ENCODE data around the gene CHMP4A. TPM values are rescaled to one million over a fixed set of nuclear protein-coding genes. Genes with fewer than 3 reads are reported as not detected.
A peak's percentile ranks its signal among the peaks of the same experiment; 100 is the strongest.

Gene CHMP4A
- total and polyA plus RNA-seq, 2 donors, result 22.5 to 111 TPM

DNA sequence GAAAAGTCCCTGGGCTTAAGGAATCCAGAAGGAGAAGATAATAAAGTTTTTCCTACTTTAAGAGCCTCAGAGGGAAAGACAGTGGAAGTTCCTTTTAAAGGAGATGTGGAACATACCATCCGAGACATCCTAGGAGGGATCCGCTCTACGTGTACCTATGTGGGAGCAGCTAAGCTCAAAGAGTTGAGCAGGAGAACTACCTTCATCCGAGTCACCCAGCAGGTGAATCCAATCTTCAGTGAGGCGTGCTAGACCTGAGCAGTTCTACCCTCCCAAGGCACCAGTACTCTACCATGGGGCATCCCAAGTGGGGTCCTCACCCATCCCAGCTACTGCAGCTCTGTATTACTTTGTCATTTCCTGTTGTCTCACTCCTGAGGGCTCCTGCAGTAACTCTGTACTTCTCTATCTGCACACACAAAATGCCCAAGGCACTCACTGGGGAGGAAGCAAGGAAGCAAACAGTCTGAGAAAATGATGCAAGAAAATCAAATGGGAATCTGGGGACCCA, 25.3 kb upstream of the CHMP4A start:
- H3K4me1 ChIP-seq (ENCODE audit: insufficient read depth), result no peaks in the 10 kb centered on the region
- H3K27ac ChIP-seq (ENCODE audit: low read depth), result no peak overlapping the region
- no peak for DNase-seq (ENCODE audit: extremely low spot score)
- 88% methylated on average over 5 of the region's 5 CpGs for WGBS
- H3K4me3 ChIP-seq (ENCODE audit: low read depth, low read length), result no peak overlapping the region
- H3K36me3 ChIP-seq (ENCODE audit: insufficient read depth), result peaks cover 3% of the 10 kb centered on the region

- Histone ChIP-seq H3K27ac (ENCODE audit: low read depth) (no peak overlapping the region), H3K36me3 (ENCODE audit: insufficient read depth) (peaks cover 3% of the 10 kb centered on the region), H3K4me1 (ENCODE audit: insufficient read depth) (no peaks in the 10 kb centered on the region), H3K4me3 (ENCODE audit: low read depth, low read length) (no peak overlapping the region)
- WGBS, result 85% methylated on average over 5 of the region's 5 CpGs
- no peak for DNase-seq (ENCODE audit: extremely low spot score)
Measured at GRCh38 chr14:24238123-24238522, 24.8 kb upstream of the CHMP4A start.

- H3K4me1 ChIP-seq (ENCODE audit: insufficient read depth), result no peaks in the 10 kb centered on the region
- no peak overlapping the region for H3K4me3 ChIP-seq (ENCODE audit: low read depth, low read length)
- DNase-seq (ENCODE audit: extremely low spot score), result no peak
- peaks cover 3% of the 10 kb centered on the region for H3K36me3 ChIP-seq (ENCODE audit: insufficient read depth)
- no peak overlapping the region for H3K27ac ChIP-seq (ENCODE audit: low read depth)
- WGBS, result 89% methylated on average over 2 of the region's 2 CpGs
Measured at GRCh38 chr14:24237463-24237955, 24.2 kb upstream of the CHMP4A start.

DNA sequence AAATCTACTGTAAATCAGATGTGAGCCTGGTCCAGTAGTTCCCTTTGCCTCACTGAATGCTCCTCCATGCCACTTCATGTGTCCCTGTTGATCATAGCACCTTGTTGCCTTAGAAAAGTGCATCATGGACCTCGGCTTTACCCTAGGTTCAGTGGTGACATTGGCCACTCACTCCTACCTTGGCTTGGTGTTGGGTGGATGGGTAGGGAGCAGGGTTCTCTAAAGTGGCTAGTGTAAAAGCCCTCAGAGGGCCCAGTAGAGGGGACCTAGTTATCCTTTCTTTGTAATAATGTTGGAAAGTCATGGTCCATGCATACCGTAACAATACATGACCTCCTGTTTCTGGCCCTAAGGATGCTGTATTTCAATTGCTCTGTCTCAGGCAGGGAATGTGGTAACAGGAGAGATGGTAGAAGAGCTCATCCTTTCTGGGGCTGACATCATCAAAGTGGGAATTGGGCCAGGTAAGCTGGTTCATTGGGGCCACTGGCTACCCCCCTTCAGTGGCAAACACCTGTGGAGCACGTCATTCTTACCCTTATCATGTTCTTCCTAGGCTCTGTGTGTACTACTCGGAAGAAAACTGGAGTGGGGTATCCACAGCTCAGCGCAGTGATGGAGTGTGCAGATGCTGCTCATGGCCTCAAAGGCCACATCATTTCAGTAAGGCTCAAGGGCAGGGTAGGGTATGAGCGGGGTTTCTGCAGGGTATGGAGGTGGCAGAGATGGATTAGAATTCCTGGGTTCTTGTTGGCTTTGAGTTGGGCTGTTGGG, 23.6 kb upstream of the CHMP4A start:
- 92% methylated on average over 6 of the region's 6 CpGs for WGBS
- H3K36me3 ChIP-seq (ENCODE audit: insufficient read depth), result peaks cover 3% of the 10 kb centered on the region

DNA sequence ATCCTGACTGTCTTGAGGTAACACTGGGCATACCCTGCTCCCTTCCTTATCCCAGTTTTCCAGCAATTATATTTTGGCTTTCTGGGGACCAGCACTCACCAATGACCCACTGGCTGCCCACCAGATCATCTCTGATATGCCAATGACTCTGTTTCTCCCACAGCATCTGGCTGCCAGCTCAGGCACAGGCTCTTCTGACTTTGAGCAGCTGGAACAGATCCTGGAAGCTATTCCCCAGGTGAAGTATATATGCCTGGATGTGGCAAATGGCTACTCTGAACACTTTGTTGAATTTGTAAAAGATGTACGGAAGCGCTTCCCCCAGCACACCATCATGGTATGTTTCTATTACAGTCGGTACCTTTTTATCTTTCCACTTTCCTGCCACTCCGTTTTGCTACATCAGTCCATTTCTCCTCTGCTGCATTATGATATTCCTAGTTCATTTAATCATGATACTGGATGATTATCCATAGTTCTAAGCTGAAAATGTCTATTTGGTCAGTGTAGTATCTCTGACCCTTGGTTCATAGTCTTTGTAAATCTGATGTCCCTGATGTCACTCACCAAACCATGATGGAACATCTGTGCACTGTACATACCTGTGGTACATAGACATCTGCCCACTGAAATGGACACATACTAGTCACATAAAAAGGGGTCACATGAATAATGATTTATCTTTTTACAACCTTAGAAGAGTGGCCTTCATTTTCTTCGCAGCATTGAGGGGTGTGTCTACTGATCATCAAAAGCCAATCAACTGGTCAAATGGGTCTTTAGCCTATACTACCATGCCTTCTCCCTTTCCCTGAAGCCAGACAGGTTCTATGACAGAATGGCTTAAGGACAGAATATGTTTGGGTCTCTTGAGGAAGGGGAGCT, 22.8 kb upstream of the CHMP4A start:
- Histone ChIP-seq H3K36me3 (ENCODE audit: insufficient read depth) (peaks cover 3% of the 10 kb centered on the region), H3K4me1 (ENCODE audit: insufficient read depth) (no peaks in the 10 kb centered on the region), H3K27ac (ENCODE audit: low read depth) (no peak overlapping the region), H3K4me3 (ENCODE audit: low read depth, low read length) (no peak overlapping the region)
- 93% methylated on average over 5 of the region's 5 CpGs for WGBS
- no peak for DNase-seq (ENCODE audit: extremely low spot score)

More for the DNA sequence above, 23.6 kb upstream of the CHMP4A start:
- Histone ChIP-seq H3K4me3 (ENCODE audit: low read depth, low read length) (no peak overlapping the region), H3K27ac (ENCODE audit: low read depth) (no peak overlapping the region), H3K4me1 (ENCODE audit: insufficient read depth) (no peaks in the 10 kb centered on the region)
- DNase-seq (ENCODE audit: extremely low spot score), result no peak

DNA sequence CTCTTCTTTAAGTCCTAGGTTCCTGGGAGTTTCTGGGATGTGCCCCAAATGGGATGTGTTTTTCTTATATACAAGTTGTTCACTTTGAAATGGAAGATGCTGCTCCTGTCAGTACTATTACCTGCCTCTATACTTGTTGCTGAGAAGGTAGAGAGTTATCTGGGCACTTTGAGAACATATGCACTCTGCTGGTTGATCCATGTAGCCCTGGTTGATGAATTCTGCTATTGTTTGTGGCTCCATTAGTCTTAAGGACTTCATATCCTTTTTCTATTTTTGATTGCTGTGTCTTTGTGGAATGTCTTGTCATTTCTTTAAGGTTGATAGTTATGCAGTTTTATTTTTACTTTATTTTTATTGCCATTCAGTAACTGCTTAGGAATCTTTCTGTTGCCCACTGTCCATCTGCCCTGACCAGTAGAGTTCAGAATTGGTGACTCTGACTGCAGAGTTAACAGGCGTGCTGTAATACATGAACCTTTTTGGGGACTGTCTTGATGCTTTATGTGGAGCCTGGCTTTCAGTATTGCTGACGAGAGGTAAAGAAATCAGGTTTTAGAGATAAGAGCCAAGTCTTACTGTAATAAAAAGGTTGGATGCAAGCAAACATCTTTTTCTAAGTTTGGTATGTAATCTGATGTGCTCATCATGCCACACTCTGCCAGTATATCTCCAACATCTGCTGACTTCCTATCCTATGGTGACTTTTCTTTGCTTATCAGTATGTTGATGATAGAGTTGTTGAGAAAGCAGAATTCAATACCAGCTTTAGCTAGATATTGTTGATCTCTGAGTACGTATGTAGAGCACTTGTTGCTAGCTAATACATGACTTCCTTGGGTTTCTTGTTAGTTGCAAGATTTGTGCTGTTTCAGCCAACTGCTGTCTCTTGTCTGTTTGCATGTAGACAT, 21.1 kb upstream of the CHMP4A start:
- no peaks in the 10 kb centered on the region for H3K4me1 ChIP-seq (ENCODE audit: insufficient read depth)
- no peak overlapping the region for H3K27ac ChIP-seq (ENCODE audit: low read depth)
- DNase-seq (ENCODE audit: extremely low spot score), result no peak
- WGBS, result 77% methylated on average over 3 of the region's 3 CpGs
- peaks cover 3% of the 10 kb centered on the region for H3K36me3 ChIP-seq (ENCODE audit: insufficient read depth)
- no peak overlapping the region for H3K4me3 ChIP-seq (ENCODE audit: low read depth, low read length)

GRCh38 chr14:24233538-24233866, 20.2 kb upstream of the CHMP4A start:
- WGBS, result 59% methylated on average over 2 of the region's 2 CpGs
- Histone ChIP-seq H3K36me3 (ENCODE audit: insufficient read depth) (peaks cover under 1% of the 10 kb centered on the region), H3K4me1 (ENCODE audit: insufficient read depth) (no peaks in the 10 kb centered on the region)

DNA sequence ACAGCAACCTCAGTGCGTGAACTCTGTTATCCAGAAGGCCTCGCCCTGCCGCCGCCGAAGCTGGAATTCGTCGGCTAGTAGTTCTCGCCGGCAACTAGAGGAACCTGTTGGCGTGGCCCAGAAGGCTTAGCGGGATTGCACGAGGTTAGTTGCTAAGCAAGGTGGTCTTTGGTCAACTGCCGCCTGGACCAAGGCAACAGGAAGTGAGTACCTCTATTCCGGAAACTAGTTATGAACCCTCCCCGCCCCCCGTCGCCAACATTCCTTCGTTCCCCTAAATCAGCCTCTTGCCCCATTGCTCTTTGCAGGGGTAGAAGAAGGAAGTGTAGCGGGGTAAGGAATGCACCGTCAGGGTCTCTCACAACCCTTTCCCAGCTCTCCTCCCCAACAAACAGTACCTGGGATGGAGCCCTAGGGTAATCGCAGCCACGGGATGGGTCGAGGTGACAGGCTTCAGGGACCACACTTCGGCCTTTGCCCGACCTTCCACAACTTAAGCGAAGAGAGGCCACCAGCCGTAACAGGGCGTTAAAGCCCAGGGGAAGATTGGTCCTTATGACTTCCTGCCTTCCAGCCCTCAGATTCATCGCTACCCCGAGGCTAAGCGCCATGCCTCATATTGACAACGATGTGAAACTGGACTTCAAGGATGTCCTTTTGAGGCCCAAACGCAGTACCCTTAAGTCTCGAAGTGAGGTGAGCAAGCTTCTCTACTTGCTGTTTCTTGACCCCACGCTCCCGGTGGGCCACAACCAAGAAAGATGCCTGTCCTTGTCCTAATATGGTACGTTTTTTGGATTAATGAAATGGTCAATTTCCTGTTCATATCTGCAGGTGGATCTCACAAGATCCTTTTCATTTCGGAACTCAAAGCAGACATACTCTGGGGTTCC, 19.6 kb upstream of the CHMP4A start, which contains the start of gene GMPR2:
Gene GMPR2, plus strand, starts transcription at position 285 of the 893 bp plus-strand sequence. Its CDS starts 325 bp downstream, at position 610.
- WGBS, result 3% methylated on average over 38 of the region's 38 CpGs
- Histone ChIP-seq H3K36me3 (ENCODE audit: insufficient read depth) (no peaks in the 10 kb centered on the region), H3K4me1 (ENCODE audit: insufficient read depth) (no peaks in the 10 kb centered on the region), H3K27ac (ENCODE audit: low read depth) (peak within 1 kb of the TSS; percentile 77), H3K4me3 (ENCODE audit: low read depth, low read length) (peak within 1 kb of the TSS; percentile 92)
- DNase-seq (ENCODE audit: extremely low spot score), result no peak

More at GRCh38 chr14:24233538-24233866, 20.2 kb upstream of the CHMP4A start:
- Histone ChIP-seq H3K27ac (ENCODE audit: low read depth) (no peak overlapping the region), H3K4me3 (ENCODE audit: low read depth, low read length) (peak overlapping the region; percentile 92)
- no peak for DNase-seq (ENCODE audit: extremely low spot score)

DNA sequence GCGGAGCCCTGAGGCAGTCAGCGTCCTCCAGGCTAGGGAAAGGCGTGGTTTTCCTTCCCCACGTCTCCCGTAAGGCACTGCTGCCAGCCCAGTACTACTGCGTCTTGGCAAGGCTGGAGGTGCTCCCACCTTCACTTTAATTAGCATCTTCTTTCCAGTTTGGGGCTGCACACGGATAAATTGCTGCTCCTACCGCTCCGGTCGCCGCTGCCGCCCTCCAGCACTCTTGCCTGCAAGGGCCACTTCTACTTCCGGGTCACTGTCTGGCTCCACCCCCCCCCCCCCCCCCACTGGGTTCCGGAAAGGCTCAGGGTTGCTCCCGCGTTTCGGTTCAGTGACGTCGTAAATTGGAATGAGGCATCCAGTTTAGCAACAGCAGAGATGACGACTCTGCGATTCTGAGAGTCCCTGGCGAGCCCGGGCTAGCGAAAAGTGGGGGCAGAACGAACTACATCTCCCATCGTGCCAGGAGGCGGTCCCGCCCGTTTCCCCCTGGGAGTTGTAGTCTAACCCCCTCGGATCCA, 18.9 kb upstream of the CHMP4A start, which contains the start of gene NEDD8:
Gene NEDD8, minus strand, starts transcription at position 247 of the 524 bp plus-strand sequence. Its CDS starts 100 bp downstream, at position 147.
- DNase-seq (ENCODE audit: extremely low spot score), result peak; percentile 83
- WGBS, result under 1% methylated on average over 30 of the region's 30 CpGs
- H3K4me1 ChIP-seq (ENCODE audit: insufficient read depth), result no peaks in the 10 kb centered on the region
- H3K27ac ChIP-seq (ENCODE audit: low read depth), result peak within 1 kb of the TSS; percentile 77
- no peaks in the 10 kb centered on the region for H3K36me3 ChIP-seq (ENCODE audit: insufficient read depth)
- peak within 1 kb of the TSS; percentile 92 for H3K4me3 ChIP-seq (ENCODE audit: low read depth, low read length)

GRCh38 chr14:24231263-24232120, 18.2 kb upstream of the CHMP4A start:
- Histone ChIP-seq H3K4me3 (ENCODE audit: low read depth, low read length) (peak overlapping the region; percentile 92), H3K27ac (ENCODE audit: low read depth) (peak overlapping the region; percentile 53), H3K36me3 (ENCODE audit: insufficient read depth) (no peaks in the 10 kb centered on the region), H3K4me1 (ENCODE audit: insufficient read depth) (no peaks in the 10 kb centered on the region)
- 11% methylated on average over 23 of the region's 23 CpGs for WGBS
- DNase-seq (ENCODE audit: extremely low spot score), result no peak

- H3K36me3 ChIP-seq (ENCODE audit: insufficient read depth), result no peaks in the 10 kb centered on the region
- 78% methylated on average over 1 of the region's 1 CpG for WGBS
- no peak for DNase-seq (ENCODE audit: extremely low spot score)
- no peak overlapping the region for H3K4me3 ChIP-seq (ENCODE audit: low read depth, low read length)
- no peak overlapping the region for H3K27ac ChIP-seq (ENCODE audit: low read depth)
- H3K4me1 ChIP-seq (ENCODE audit: insufficient read depth), result no peaks in the 10 kb centered on the region
Measured at GRCh38 chr14:24228902-24229301, 15.6 kb upstream of the CHMP4A start.

Measured in urinary bladder (tissue), 4 donors.